MM.1S (cell line): ENCODE measurements around the gene C10orf53.

Experiments used
- DNase-seq: peaks from one replicate; pipeline ENCODE4 v3.0.0-alpha.2; 2015
- H2AFZ ChIP-seq: fragments of 300-600 bp; sonication (generic); 2 replicates; pipeline ENCODE4 v1.6.0; 2016; ENCODE audit warnings: antibody characterized with exemption, low read length
- H3F3A ChIP-seq: fragments of 300-600 bp; sonication (generic); 2 replicates; pipeline ENCODE4 v1.6.1; 2016; ENCODE audit warnings: mild to moderate bottlenecking, antibody characterized with exemption, low read length, moderate library complexity, mixed read lengths; ENCODE audit not compliant: insufficient read depth
- H3K27ac ChIP-seq: fragments of 300-600 bp; sonication (generic); 2 replicates; pipeline ENCODE4 v1.5.1; 2016; ENCODE audit warnings: mild to moderate bottlenecking, low read length
- H3K27me3 ChIP-seq: fragments of 300-600 bp; sonication (generic); replicated peaks from 2 replicates; pipeline ENCODE4 v1.6.0; 2016; ENCODE audit warnings: low read length; ENCODE audit not compliant: insufficient read depth
- H3K36me3 ChIP-seq: fragments of 300-600 bp; sonication (generic); replicated peaks from 2 replicates; pipeline ENCODE4 v1.6.1; 2016; ENCODE audit warnings: mild to moderate bottlenecking, low read length, mixed read lengths; ENCODE audit not compliant: insufficient read depth
- H3K4me1 ChIP-seq: fragments of 300-600 bp; sonication (generic); 2 replicates; pipeline ENCODE4 v1.6.1; 2016; ENCODE audit warnings: low read length, mixed read lengths
- H3K4me2 ChIP-seq: fragments of 300-600 bp; sonication (generic); 2 replicates; pipeline ENCODE4 v1.6.0; 2016; ENCODE audit warnings: low read depth, low read length
- H3K4me3 ChIP-seq: fragments of 300-600 bp; sonication (generic); 2 replicates; pipeline ENCODE4 v1.5.1; 2016; ENCODE audit warnings: low read length, mixed read lengths
- H3K79me2 ChIP-seq: fragments of 300-600 bp; sonication (generic); 2 replicates; pipeline ENCODE4 v1.6.1; 2016; ENCODE audit warnings: mixed run types, low read length, mixed read lengths
- H3K9ac ChIP-seq: fragments of 300-600 bp; sonication (generic); 2 replicates; pipeline ENCODE4 v1.6.1; 2016; ENCODE audit warnings: low read length, mixed read lengths
- H3K9me2 ChIP-seq: fragments of 300-600 bp; sonication (generic); replicated peaks from 2 replicates; pipeline ENCODE4 v1.6.1; 2016; ENCODE audit warnings: mild to moderate bottlenecking, low read length, mixed read lengths; ENCODE audit not compliant: insufficient read depth
- H3K9me3 ChIP-seq: fragments of 300-600 bp; sonication (generic); replicated peaks from 2 replicates; pipeline ENCODE4 v1.6.1; 2016; ENCODE audit warnings: mild to moderate bottlenecking, low read length, mixed read lengths; ENCODE audit not compliant: insufficient read depth
- H4K20me1 ChIP-seq: fragments of 300-600 bp; sonication (generic); 2 replicates; pipeline ENCODE4 v1.6.1; 2016; ENCODE audit warnings: mild to moderate bottlenecking, low read length, moderate library complexity, mixed read lengths; ENCODE audit not compliant: insufficient read depth
- EZH2 ChIP-seq: fragments of 300-600 bp; sonication (generic); optimal IDR thresholded peaks from 2 replicates; pipeline ENCODE3; 2017; ENCODE audit warnings: low read depth, mild to moderate bottlenecking, antibody characterized with exemption, low read length, mixed read lengths
- EZH2phosphoT487 ChIP-seq: fragments of 300-600 bp; sonication (generic); IDR thresholded peaks from 2 replicates; pipeline ENCODE4 v1.6.1; 2018; ENCODE audit warnings: antibody characterized with exemption, low read length
- TF ChIP-seq, protein P1 (sequence below): fragments of 300-600 bp; sonication (generic); IDR thresholded peaks from 2 replicates; pipeline ENCODE4 v1.5.1; 2016; ENCODE audit warnings: antibody characterized with exemption, low read length, mixed read lengths

The C10orf53 gene

DNA sequence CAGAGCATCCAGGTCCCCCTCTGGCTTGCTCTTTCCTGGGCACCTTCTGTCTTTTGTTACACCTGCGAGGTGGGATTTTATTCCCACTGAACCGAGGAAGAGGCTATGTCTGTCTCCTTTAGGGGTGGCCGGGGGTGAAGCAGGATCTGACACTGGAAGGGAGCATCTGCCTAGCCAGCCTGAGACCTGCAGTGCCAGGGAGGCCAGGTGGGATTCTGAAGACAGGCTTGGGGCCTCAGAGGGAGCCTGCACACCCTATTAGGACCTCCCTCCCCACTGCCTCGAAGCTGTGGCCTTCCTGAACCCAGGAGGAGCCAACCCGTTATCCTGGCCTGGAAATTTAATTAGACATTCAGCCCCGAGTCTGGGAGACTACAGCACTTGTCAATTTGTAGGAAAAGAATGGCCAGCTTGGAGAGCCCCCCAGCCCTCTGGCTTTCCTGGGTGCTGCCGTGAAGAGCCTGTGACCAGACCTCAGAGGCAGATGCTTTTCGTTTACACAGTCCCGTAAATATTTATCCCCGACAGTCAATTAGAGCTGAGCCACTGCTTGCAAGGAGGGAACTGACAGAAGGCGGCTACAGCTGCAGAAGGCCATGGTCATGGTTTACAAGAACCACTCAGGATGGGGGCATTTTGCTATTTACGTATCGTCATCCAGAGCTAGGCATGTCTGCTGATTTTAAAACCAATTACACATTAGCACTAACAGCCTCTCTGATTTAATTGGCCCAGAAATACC lies 46.0 kb upstream of the C10orf53 start:
- no peaks in the 10 kb centered on the region for H3K36me3 ChIP-seq
- DNase-seq, result no peak
- no peaks in the 10 kb centered on the region for H3K9me3 ChIP-seq
- no peak for TF ChIP-seq EZH2phosphoT487
- TF ChIP-seq, protein P1, sequence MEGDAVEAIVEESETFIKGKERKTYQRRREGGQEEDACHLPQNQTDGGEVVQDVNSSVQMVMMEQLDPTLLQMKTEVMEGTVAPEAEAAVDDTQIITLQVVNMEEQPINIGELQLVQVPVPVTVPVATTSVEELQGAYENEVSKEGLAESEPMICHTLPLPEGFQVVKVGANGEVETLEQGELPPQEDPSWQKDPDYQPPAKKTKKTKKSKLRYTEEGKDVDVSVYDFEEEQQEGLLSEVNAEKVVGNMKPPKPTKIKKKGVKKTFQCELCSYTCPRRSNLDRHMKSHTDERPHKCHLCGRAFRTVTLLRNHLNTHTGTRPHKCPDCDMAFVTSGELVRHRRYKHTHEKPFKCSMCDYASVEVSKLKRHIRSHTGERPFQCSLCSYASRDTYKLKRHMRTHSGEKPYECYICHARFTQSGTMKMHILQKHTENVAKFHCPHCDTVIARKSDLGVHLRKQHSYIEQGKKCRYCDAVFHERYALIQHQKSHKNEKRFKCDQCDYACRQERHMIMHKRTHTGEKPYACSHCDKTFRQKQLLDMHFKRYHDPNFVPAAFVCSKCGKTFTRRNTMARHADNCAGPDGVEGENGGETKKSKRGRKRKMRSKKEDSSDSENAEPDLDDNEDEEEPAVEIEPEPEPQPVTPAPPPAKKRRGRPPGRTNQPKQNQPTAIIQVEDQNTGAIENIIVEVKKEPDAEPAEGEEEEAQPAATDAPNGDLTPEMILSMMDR, result no peak
- no peaks in the 10 kb centered on the region for H4K20me1 ChIP-seq
- H3K9ac ChIP-seq, result no peak overlapping the region
- no peaks in the 10 kb centered on the region for H3K79me2 ChIP-seq
- H3F3A ChIP-seq, result no peaks in the 10 kb centered on the region
- H3K9me2 ChIP-seq, result no peaks in the 10 kb centered on the region
- no peak overlapping the region for H3K4me3 ChIP-seq
- H2AFZ ChIP-seq, result no peak overlapping the region
- no peaks in the 10 kb centered on the region for H3K4me1 ChIP-seq
- no peak overlapping the region for H3K27ac ChIP-seq
- no peaks in the 10 kb centered on the region for H3K27me3 ChIP-seq
- H3K4me2 ChIP-seq, result no peak overlapping the region

GRCh38 chr10:49634069-49634660 lies 45.3 kb upstream of the C10orf53 start:
- Histone ChIP-seq H3K9me2 (no peaks in the 10 kb centered on the region), H4K20me1 (no peaks in the 10 kb centered on the region), H3K9me3 (no peaks in the 10 kb centered on the region), H3K4me1 (no peaks in the 10 kb centered on the region), H3K27ac (no peak overlapping the region), H2AFZ (no peak overlapping the region), H3K36me3 (no peaks in the 10 kb centered on the region), H3K4me3 (no peak overlapping the region), H3F3A (no peaks in the 10 kb centered on the region), H3K27me3 (no peaks in the 10 kb centered on the region), H3K4me2 (no peak overlapping the region), H3K79me2 (no peaks in the 10 kb centered on the region), H3K9ac (no peak overlapping the region)
- TF ChIP-seq EZH2, result no peak
- TF ChIP-seq EZH2phosphoT487, result no peak
- TF ChIP-seq, protein P1, result no peak
- DNase-seq, result no peak

GRCh38 chr10:49642311-49642710 lies 37.1 kb upstream of the C10orf53 start:
- no peaks in the 10 kb centered on the region for H3K9me2 ChIP-seq
- no peak for DNase-seq
- no peak overlapping the region for H3K27ac ChIP-seq
- no peaks in the 10 kb centered on the region for H3K4me1 ChIP-seq
- H2AFZ ChIP-seq, result no peak overlapping the region
- no peak overlapping the region for H3K4me2 ChIP-seq
- H3K27me3 ChIP-seq, result no peaks in the 10 kb centered on the region
- no peaks in the 10 kb centered on the region for H3F3A ChIP-seq
- no peaks in the 10 kb centered on the region for H3K9me3 ChIP-seq
- no peak overlapping the region for H3K9ac ChIP-seq
- TF ChIP-seq EZH2, result no peak
- TF ChIP-seq, protein P1, result no peak
- TF ChIP-seq EZH2phosphoT487, result no peak
- H3K79me2 ChIP-seq, result no peaks in the 10 kb centered on the region
- no peaks in the 10 kb centered on the region for H3K36me3 ChIP-seq
- no peaks in the 10 kb centered on the region for H4K20me1 ChIP-seq
- H3K4me3 ChIP-seq, result no peak overlapping the region
